ENCODE results near the gene NEUROG2. TPM values are rescaled to one million over a fixed set of nuclear protein-coding genes. Genes with fewer than 3 reads are reported as not detected.

NEUROG2 gene
- total and polyA plus RNA-seq, 2 of the 8 experiments (the other 6 are each of a cell fraction or from before 2014, with no cell fraction given), result 0.03 TPM; not detected in 1

DNA sequence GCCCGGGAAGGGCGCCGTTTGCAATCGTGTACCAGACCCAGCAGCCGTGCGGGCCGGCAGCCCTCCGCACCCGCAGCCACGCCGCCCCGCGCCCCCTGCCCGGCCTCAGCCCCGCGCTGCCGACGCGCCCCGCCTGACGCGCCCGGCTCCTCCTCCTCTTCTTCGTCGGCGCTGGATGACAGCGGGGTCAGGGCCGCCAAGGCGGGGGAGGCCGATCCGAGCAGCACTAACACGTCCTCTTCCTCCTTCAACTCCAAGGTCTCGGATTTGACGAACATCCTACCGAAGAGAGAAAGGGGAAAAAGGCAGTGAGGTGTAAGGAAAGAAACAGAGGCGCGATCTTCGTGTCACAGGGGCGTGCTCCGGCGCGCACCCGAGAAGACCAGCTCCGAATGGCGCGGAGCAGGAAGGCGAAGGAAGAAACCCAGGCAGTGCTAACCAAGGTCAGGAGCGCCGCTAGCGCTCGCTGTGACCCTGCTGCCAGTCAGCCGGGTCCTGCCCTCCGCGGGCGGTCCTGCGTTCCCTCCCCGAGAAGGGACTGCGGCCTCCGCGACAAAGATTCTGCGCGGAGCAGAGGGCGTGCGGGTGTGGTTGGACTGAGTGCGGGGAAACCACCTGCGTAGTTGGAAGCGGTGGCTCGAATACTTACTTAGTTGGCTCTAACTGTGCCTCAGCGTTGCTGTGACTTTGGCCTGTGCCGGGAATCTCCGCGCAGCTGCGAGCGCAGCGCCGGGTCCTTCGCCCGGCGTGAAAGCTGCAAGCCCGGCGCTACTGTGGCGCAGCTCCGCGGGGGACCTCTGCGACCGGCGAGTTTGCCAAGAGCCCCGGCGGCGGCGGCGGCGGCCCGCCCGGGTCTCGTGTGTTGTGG is 548 bp downstream of the NEUROG2 start (continued):
- TF ChIP-seq RBBP5 (IDR thresholded peaks at IDR 0.05; ENCODE audit: borderline replicate concordance, low read depth, low read length), result 0 out of 2 replicates have a peak, but pooled peaks have one; percentile 32
- TF ChIP-seq KDM4A (IDR thresholded peaks at IDR 0.05; ENCODE audit: low read depth, low read length, severe bottlenecking), result peak; percentile 59
- TF ChIP-seq, protein P1, sequence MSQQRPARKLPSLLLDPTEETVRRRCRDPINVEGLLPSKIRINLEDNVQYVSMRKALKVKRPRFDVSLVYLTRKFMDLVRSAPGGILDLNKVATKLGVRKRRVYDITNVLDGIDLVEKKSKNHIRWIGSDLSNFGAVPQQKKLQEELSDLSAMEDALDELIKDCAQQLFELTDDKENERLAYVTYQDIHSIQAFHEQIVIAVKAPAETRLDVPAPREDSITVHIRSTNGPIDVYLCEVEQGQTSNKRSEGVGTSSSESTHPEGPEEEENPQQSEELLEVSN (IDR thresholded peaks at IDR 0.05), result peak; percentile 53; the same call in 1 of the 2 replicates
- TF ChIP-seq CHD2 (IDR thresholded peaks at IDR 0.05; ENCODE audit: low read length), result no peak

All from H1 (cell line).